ENCODE results near the gene NELFCD. TPM values are rescaled to one million over a fixed set of nuclear protein-coding genes. Genes with fewer than 3 reads are reported as not detected.

NELFCD gene
- total RNA-seq, 1 experiment from 2014 or later, result 88.2 TPM

GRCh38 chr20:59001449-59002171 lies 20.6 kb downstream of the NELFCD start:
- TF ChIP-seq POLR2A (IDR thresholded peaks at IDR 0.05; ENCODE audit: borderline replicate concordance, extremely low read depth, insufficient read depth, insufficient read length), result no peak
- no peak for TF ChIP-seq FOSL1 (IDR thresholded peaks at IDR 0.05; ENCODE audit: low read depth)
- TF ChIP-seq YY1 (IDR thresholded peaks at IDR 0.05; ENCODE audit: extremely low read depth, insufficient replicate concordance, low read depth, low read length), result no peak
- TF ChIP-seq CEBPB (IDR thresholded peaks at IDR 0.05; ENCODE audit: low read depth), result no peak
- TF ChIP-seq EZH2phosphoT487 (IDR thresholded peaks at IDR 0.05; ENCODE audit: borderline replicate concordance), result no peak
- no peak for TF ChIP-seq ZBTB33 (IDR thresholded peaks at IDR 0.05; ENCODE audit: extremely low read depth, insufficient replicate concordance, low read length)
- no peaks in the 10 kb centered on the region for H4K20me1 ChIP-seq (ENCODE audit: insufficient read depth)
- H3K27me3 ChIP-seq (ENCODE audit: insufficient read depth, low read length), result no peaks in the 10 kb centered on the region
- DNase-seq (ENCODE audit: low read depth, low spot score) (no peak), ATAC-seq (no peak)
- H2AFZ ChIP-seq (ENCODE audit: low read depth, low read length, poor library complexity, severe bottlenecking), result no peak overlapping the region
- no peak overlapping the region for H3K4me3 ChIP-seq (replicated peaks in 1 of 2; ENCODE audit: low read depth in 1 of 2, low read length in 2 of 2)
- no peak overlapping the region for H3K4me2 ChIP-seq (ENCODE audit: low read length)
- peaks cover 7 to 17% of the 10 kb centered on the region in 2 experiments; a peak in 2 of 4 replicates for H3K36me3 ChIP-seq (ENCODE audit: control insufficient read depth in 1 of 2, insufficient read depth in 2 of 2, low read length in 2 of 2)
- H3K9me3 ChIP-seq (ENCODE audit: control insufficient read depth in 1 of 2, insufficient read depth in 1 of 2, low read depth in 1 of 2, low read length in 2 of 2), result no peaks in the 10 kb centered on the region
- no peaks in the 10 kb centered on the region for H3K9me2 ChIP-seq (ENCODE audit: insufficient read depth)
- BruUV-seq (replicated peaks), result no TSS peak
- intact Hi-C loops (cut with micrococcal nuclease), result no loop called here
- no peak overlapping the region for H3K9ac ChIP-seq (ENCODE audit: low read length)
- no peak overlapping the region for H3K27ac ChIP-seq (ENCODE audit: low read depth, low read length)
- ChIA-PET POLR2A (no interaction called here), RAD21 (ENCODE audit: low non-redundant PET in 1 of 2, low total read pairs in 2 of 2, uncharacterized antibody in 2 of 2, unreplicated experiment in 2 of 2) (no interaction called here), CTCF (no interaction called here)
- H3K4me1 ChIP-seq (ENCODE audit: control insufficient read depth in 1 of 2, insufficient read depth in 2 of 2, low read length in 2 of 2), result peaks cover 4 to 15% of the 10 kb centered on the region in 2 experiments
- peaks cover 27% of the 10 kb centered on the region; the same call in 1 of the 2 replicates for H3K79me2 ChIP-seq (ENCODE audit: insufficient read depth, low read length)

- ChIA-PET POLR2A (no interaction called here), RAD21 (ENCODE audit: low non-redundant PET in 1 of 2, low total read pairs in 2 of 2, uncharacterized antibody in 2 of 2, unreplicated experiment in 2 of 2) (no interaction called here)
- no peak for TF ChIP-seq SIN3A (IDR thresholded peaks at IDR 0.05; ENCODE audit: low read depth)
- no peak for TF ChIP-seq SRF (IDR thresholded peaks at IDR 0.05; ENCODE audit: low read depth)
- no peak for TF ChIP-seq CTCF (IDR thresholded peaks at IDR 0.05 in 2 of 3, conservative IDR thresholded peaks at IDR 0.05 in 1 of 3; ENCODE audit: borderline replicate concordance in 1 of 3, insufficient read depth in 1 of 3, low read depth in 2 of 3, low read length in 2 of 3)
- TF ChIP-seq CBX3 (IDR thresholded peaks at IDR 0.05; ENCODE audit: low read depth), result no peak
- no peak for TF ChIP-seq MAX (IDR thresholded peaks at IDR 0.05)
- no peak for TF ChIP-seq SP1 (IDR thresholded peaks at IDR 0.05; ENCODE audit: low read depth)
- TF ChIP-seq RAD21 (IDR thresholded peaks at IDR 0.05; ENCODE audit: low read depth), result no peak
- no peak for TF ChIP-seq ZFX (IDR thresholded peaks at IDR 0.05)
- no peak for TF ChIP-seq EGR1 (IDR thresholded peaks at IDR 0.05; ENCODE audit: low read depth)
- TF ChIP-seq POLR2AphosphoS5 (IDR thresholded peaks at IDR 0.05; ENCODE audit: low read depth, low read length), result no peak
Measured at GRCh38 chr20:59002388-59002787, 21.3 kb downstream of the NELFCD start.

More at GRCh38 chr20:59002388-59002787, 21.3 kb downstream of the NELFCD start:
- no peak overlapping the region for H3K4me3 ChIP-seq (replicated peaks in 1 of 2; ENCODE audit: low read depth in 1 of 2, low read length in 2 of 2)
- DNase-seq (ENCODE audit: low read depth, low spot score), result no peak
- CTCF ChIA-PET, result no interaction called here
- H3K4me1 ChIP-seq (ENCODE audit: control insufficient read depth in 1 of 2, insufficient read depth in 2 of 2, low read length in 2 of 2), result peaks cover 5 to 18% of the 10 kb centered on the region in 2 experiments
- no peaks in the 10 kb centered on the region for H3K27me3 ChIP-seq (ENCODE audit: insufficient read depth, low read length)
- no TSS peak for BruUV-seq (replicated peaks)
- H4K20me1 ChIP-seq (ENCODE audit: insufficient read depth), result no peaks in the 10 kb centered on the region
- H3K4me2 ChIP-seq (ENCODE audit: low read length), result no peak overlapping the region
- peaks cover 4 to 9% of the 10 kb centered on the region in 2 experiments; a peak in 2 of 4 replicates for H3K36me3 ChIP-seq (ENCODE audit: control insufficient read depth in 1 of 2, insufficient read depth in 2 of 2, low read length in 2 of 2)
- H3K9me2 ChIP-seq (ENCODE audit: insufficient read depth), result no peaks in the 10 kb centered on the region
- no peaks in the 10 kb centered on the region for H3K9me3 ChIP-seq (ENCODE audit: control insufficient read depth in 1 of 2, insufficient read depth in 1 of 2, low read depth in 1 of 2, low read length in 2 of 2)
- intact Hi-C loops (cut with micrococcal nuclease), result no loop called here
- H3K27ac ChIP-seq (ENCODE audit: low read depth, low read length), result no peak overlapping the region
- H3K79me2 ChIP-seq (ENCODE audit: insufficient read depth, low read length), result peaks cover 30% of the 10 kb centered on the region; the same call in 1 of the 2 replicates
- H3K9ac ChIP-seq (ENCODE audit: low read length), result no peak overlapping the region
- no peak for ATAC-seq
- H2AFZ ChIP-seq (ENCODE audit: low read depth, low read length, poor library complexity, severe bottlenecking), result no peak overlapping the region
